Measurements from ENCODE around the gene PRDX6. TPM values are rescaled to one million over a fixed set of nuclear protein-coding genes. Genes with fewer than 3 reads are reported as not detected.
"Not testable (repeated sequence)": the region's sequence is repeated elsewhere in the genome, so short reads cannot be mapped to it uniquely, and the experiment has no call there.

PRDX6 gene
- total RNA-seq, 1 experiment from 2014 or later: 451 TPM

DNA sequence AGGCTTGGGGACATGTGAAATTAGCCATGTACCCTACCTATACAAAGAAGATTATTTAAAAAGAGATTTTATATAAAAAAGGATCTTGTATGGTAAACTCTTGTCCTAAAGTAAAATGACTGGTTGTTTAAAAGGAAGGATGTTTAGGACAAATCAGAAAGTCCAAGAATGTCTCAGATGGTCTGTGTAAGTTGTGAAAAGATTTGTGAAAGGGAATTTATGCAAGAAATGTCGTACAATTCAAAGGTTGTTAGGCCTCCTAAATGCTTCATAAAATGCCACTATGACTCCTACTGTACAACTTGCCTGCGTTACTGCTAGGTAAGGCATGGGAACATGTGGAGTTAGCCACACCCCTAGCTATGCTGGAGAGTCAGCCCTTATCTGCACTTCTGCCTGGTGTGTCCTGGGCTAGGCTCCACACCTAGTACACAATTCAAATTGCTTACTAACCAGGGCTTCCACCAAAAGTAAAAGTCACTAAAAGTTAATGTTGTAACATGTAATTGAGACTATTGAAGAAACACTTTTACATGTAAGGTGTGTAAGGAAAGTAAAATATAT lies 19.7 kb downstream of the PRDX6 start:
- no peak for DNase-seq (ENCODE audit: low spot score)

- no peak for DNase-seq (ENCODE audit: low spot score)
Observed at GRCh38 chr1:173499729-173500128, 22.6 kb downstream of the PRDX6 start.

GRCh38 chr1:173502104-173502503 lies 25.0 kb downstream of the PRDX6 start:
- DNase-seq (ENCODE audit: low spot score): no peak

DNA sequence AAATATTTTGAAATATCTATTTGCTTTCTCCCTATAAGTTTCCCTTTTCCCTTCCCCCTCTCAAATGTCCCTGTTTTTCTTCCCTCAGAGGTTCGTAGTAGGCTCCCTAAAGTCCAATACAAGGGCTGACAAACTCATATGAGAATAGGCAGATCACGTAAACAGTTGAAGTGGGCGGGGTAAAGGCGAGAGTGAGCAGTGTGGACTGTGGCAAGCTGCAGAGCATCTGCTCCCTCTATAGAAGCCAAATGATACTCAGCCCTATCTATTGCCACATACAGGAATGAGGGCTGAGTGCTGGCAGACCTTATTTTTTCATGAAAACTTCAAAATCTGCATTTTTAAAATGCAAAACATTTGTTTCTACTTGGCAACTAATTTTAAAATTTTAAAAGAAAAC lies 26.3 kb downstream of the PRDX6 start:
- no peak for DNase-seq (ENCODE audit: low spot score)

DNA sequence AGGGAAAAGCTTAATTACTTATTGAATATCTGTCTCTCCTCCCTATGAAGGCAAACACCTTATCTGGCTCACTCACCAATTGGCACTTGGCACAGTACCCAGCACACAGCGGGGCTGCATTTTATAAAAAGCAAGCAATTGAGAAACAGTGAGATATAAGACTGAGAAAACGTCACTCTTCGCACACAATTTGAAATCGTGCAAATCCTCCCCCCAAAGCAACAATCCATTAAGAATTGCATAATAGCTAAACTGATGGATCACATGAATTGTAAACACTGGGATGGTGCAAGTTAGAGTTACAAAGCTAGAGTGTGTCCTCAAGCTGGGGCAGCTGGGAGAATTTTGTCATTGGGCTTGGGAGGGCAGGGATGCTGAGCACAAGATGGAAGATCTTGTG lies 27.1 kb downstream of the PRDX6 start:
- DNase-seq (ENCODE audit: low spot score): no peak

DNA sequence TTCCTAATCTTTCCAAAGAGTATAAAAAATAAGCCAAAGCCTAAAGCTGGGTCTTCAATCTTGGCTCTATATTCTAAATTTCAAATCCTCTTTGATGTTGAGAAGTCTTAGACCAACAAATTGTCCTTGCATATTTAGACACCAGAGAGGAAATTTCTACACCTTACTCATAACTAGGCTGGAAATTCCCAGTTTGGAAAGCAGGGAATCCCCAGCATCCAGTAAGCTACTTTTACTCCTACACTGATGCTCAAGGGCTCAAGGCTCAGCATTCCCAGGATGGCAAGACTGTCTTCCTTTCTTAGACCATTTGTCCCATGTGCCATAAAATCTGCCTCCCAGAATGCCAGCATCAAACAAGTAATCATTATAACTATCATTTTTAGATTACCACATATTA lies 28.3 kb downstream of the PRDX6 start:
- no peak for DNase-seq (ENCODE audit: low spot score)

GRCh38 chr1:173506437-173506836 lies 29.3 kb downstream of the PRDX6 start:
- peak; percentile 31 for DNase-seq (ENCODE audit: low spot score)

GRCh38 chr1:173507205-173507846 lies 30.2 kb downstream of the PRDX6 start:
- peak; percentile 68 for DNase-seq (ENCODE audit: low spot score)

- no peak for DNase-seq (ENCODE audit: low spot score)
Observed at GRCh38 chr1:173507847-173508209, 30.7 kb downstream of the PRDX6 start.

DNA sequence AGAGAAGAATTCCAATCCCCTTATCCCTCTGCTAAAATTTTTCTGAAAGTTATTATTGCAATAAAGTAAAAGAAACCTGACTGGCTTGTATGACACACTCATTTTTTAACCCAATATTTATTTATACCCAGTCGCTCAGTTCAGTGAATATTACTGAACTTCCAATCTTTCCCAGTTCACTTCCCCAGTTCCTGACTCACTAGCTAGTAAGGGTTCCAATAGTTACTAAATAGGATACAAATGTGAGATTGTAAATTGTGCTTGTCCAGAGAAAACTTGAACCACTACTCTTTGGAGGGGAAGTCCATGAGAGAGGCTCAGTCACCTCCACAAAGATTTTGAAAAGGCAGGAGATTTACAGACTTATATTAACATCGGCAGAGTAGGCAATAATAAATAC lies 31.4 kb downstream of the PRDX6 start:
- no peak for DNase-seq (ENCODE audit: low spot score)

- DNase-seq (ENCODE audit: low spot score): no peak
Observed at GRCh38 chr1:173509797-173510196, 32.7 kb downstream of the PRDX6 start.

DNA sequence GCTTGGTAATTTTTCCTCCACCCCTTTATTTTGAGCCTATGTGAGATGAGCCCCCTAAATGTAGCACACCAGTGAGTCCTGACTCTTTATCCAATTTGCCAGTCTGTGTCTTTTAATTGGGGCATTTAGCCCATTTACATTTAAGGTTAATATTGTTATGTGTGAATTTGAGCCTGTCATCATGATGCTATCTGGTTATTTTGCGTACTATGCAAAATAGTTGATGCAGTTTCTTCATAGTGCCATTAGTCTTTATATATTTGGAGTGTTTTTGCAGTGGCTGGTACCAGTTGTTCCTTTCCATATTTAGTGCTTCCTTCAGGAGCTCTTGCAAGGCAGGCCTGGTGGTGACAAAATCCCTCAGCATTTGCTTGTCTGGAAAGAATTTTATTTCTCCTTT lies 37.4 kb downstream of the PRDX6 start:
- not testable (repeated sequence) for DNase-seq (ENCODE audit: low spot score)

DNA sequence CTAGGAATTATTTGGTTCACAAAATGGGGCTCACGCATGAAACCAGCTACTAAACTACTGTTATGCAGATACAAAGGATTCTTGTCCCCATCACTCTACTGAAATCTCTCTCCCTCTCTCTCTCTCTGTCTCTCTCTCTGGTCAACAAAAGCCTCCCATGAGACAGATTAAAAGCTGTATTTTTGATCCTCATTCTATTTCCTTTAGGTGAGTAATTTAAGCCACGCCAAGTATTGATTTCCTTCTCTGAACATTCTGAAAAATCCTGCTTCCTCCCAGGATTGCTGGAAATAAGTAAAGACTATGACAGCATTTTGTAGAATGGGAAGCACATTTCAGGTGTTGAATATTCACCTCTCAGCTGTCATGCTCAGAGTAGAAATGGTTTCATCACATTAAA lies 43.7 kb downstream of the PRDX6 start:
- DNase-seq (ENCODE audit: low spot score): no peak

DNA sequence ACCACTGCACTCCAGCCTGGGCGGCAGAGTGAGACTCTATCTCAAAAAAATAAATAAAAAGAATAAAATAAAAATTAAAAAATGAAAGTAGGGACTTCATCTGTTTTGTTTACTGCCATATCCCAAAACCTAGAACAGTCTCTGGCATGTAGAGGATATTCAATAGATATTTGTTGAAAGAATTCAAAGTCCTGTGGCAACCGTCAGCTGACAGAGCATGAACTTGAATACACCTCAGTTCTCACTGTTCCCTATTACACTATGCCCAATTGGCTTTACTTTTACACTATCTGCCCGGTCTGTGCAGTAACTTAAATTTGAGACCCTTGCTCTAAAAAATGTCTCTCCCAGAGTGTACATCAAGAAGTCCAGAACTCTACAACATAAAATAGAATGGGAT lies 46.2 kb downstream of the PRDX6 start:
- no peak for DNase-seq (ENCODE audit: low spot score)

- DNase-seq (ENCODE audit: low spot score): no peak
Observed at GRCh38 chr1:173525926-173526325, 48.8 kb downstream of the PRDX6 start.

GRCh38 chr1:173527151-173527826 lies 50.2 kb downstream of the PRDX6 start:
- DNase-seq (ENCODE audit: low spot score): no peak

DNA sequence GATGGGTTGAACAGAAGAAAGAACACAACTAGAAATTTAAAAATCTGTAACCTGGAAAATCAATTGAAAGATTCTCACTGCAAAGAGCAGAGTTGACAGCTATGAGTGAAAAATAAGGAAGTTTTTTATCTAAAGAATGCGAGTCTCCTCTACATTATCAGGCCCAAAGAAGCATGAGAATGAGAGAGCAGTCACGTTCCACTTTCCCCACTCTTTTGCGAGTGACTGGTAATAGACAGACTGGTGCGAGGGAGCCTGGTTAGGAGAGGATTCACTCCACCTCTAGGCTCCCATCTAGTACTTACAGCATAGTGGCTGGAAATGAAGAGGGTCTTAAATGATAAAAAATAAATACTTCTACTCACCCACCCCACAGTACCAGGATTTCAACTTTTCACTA lies 52.0 kb downstream of the PRDX6 start:
- no peak for DNase-seq (ENCODE audit: low spot score)

DNA sequence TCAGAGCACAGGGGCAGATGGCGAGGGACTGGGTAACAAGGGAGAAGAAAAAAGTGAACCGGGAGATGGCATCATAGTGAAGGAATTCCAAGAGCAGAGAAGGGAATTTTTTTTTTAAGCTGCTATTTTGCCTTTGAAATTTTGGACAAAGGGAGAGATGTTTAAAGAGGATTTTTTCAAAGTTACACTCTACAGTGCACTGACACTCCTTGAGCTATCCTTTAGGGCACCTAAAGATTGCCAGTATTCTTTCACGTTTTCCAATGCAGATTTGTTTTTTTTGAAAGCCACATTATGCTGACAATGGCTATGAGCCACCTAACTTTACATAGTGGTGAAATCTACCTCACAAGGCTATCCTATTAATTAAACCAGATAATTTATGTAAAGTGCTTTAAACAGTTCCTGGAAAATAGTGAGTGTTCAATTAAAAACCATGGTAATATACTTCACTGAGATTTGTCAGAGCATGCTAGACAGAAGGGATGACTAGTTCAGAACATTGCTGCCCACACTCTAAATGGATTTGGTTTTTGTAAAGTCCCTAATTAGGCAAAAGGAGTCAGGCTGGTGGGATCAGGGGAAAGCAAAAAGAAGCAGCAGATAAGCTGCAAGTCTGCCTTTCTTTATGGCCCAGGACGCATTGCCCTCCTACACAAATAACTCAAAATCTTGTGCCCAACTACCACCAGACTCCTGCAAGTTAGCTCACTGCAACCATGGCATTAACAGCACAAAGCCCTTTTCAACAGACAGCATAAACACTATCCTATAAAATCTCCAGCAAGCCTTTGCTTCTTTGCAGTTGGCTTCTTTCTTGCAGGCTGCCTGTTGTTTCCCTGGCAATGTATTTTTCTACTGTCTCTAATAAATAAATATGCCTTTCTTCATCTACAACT lies 53.9 kb downstream of the PRDX6 start:
- no peak for DNase-seq (ENCODE audit: low spot score)

GRCh38 chr1:173532237-173532636 lies 55.1 kb downstream of the PRDX6 start:
- DNase-seq (ENCODE audit: low spot score): no peak

GRCh38 chr1:173536223-173536622 lies 59.1 kb downstream of the PRDX6 start:
- no peak for DNase-seq (ENCODE audit: low spot score)

Measured in H4 (cell line).